ENCODE data around the gene CDH26. TPM values are rescaled to one million over a fixed set of nuclear protein-coding genes. Genes with fewer than 3 reads are reported as not detected.

The CDH26 gene
- total and polyA plus RNA-seq, 2 donors (not counting 3 experiments of a cell fraction or from before 2014, with no cell fraction given), result 0.01 TPM; not detected in 1

DNA sequence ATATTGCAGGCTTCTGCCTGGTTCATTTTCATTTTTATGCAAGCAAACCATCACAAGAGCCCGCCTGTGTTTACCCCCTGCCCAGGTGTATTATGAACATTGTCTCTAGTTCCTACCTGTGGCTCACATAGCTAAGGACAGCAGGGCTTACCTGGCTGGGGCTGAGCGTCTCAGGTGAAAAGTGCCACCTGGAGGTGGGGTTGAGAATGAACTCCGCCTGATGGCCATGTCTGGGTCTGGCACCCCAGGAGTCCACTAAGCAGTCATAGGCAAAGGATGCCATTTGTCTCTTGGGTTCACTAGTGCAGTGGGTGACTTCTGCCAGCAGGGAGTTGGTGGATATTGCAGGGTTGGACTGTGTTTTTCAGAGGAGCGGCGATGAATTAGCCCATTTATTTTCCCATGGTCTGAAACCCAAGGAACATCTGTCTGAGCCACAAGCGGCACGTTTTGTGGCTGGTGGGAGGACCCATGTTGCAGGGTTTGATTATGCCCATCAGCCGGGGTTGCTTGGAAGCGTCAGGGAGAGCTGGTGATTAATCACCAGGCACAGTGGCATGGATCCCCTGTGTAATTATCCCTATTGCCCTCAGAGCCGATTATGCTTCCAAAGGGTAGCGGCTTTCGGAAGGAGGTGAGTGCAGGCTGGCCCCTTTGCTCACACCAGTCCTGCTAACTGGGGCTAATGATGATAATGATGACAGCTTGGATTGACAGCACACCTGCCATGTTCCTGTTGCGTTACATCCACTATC is 92.1 kb downstream of the CDH26 start:
- POLR2A ChIA-PET, result no interaction called here
- no peak for FAIRE-seq
- dilution Hi-C loops (cut with MboI; ENCODE audit: extremely low pct_ligation_motif_present, low sequenced_read_pairs), result no loop called here

More for the DNA sequence above, 92.1 kb downstream of the CDH26 start:
- no TSS peak for BruUV-seq (replicated peaks)
- Histone ChIP-seq H3K27ac (ENCODE audit: insufficient read depth, low read depth, low read length) (no peak overlapping the region), H3K4me2 (ENCODE audit: insufficient read depth, low read length) (no peak overlapping the region), H3K4me1 (ENCODE audit: control insufficient read depth, extremely low read depth, insufficient read depth, low read length) (no peaks in the 10 kb centered on the region), H3K36me3 (ENCODE audit: control insufficient read depth in 2 of 2, extremely low read depth in 1 of 2, insufficient read depth in 2 of 2, low read length in 2 of 2) (no peaks in the 10 kb centered on the region), H2AFZ (ENCODE audit: low read depth, low read length) (no peak overlapping the region), H3K27me3 (ENCODE audit: control insufficient read depth in 2 of 2, insufficient read depth in 2 of 2, low read length in 2 of 2) (no peaks in the 10 kb centered on the region), H4K20me1 (replicated peaks; ENCODE audit: control insufficient read depth, extremely low read depth, insufficient read depth, low read length) (no peaks in the 10 kb centered on the region), H3K4me3 (replicated peaks in 1 of 3; ENCODE audit: insufficient read depth in 1 of 3, low read depth in 1 of 3, low read length in 3 of 3) (no peak overlapping the region), H3K79me2 (ENCODE audit: control insufficient read depth, insufficient read depth, low read length) (no peaks in the 10 kb centered on the region), H3K9ac (replicated peaks; ENCODE audit: extremely low read depth, insufficient read depth, low read length) (no peak overlapping the region), H3K9me3 (replicated peaks; ENCODE audit: control insufficient read depth, insufficient read depth, low read length) (no peaks in the 10 kb centered on the region), H3K9me1 (replicated peaks; ENCODE audit: control insufficient read depth, extremely low read depth, insufficient read depth, low read length) (no peaks in the 10 kb centered on the region)
- CTCF ChIA-PET, result no interaction called here
- TF ChIP-seq EZH2 (IDR thresholded peaks at IDR 0.05; ENCODE audit: borderline replicate concordance, low read depth, low read length, severe bottlenecking) (no peak), FOS (IDR thresholded peaks at IDR 0.05; ENCODE audit: borderline replicate concordance, insufficient read depth, low read length) (no peak), POLR2AphosphoS5 (IDR thresholded peaks at IDR 0.05; ENCODE audit: insufficient read depth, low read depth, low read length) (no peak), GATA2 (IDR thresholded peaks at IDR 0.05; ENCODE audit: insufficient read depth, insufficient read length, low read depth, low read length) (no peak), JUN (IDR thresholded peaks at IDR 0.05; ENCODE audit: borderline replicate concordance, insufficient read depth, insufficient read length, low read depth) (no peak), MAX (IDR thresholded peaks at IDR 0.05; ENCODE audit: insufficient read depth, insufficient read length) (no peak), POLR2A (IDR thresholded peaks at IDR 0.05; ENCODE audit: low read depth, low read length) (no peak), MYC (IDR thresholded peaks at IDR 0.05; ENCODE audit: low read depth, low read length) (no peak)
- TF ChIP-seq, protein P1, sequence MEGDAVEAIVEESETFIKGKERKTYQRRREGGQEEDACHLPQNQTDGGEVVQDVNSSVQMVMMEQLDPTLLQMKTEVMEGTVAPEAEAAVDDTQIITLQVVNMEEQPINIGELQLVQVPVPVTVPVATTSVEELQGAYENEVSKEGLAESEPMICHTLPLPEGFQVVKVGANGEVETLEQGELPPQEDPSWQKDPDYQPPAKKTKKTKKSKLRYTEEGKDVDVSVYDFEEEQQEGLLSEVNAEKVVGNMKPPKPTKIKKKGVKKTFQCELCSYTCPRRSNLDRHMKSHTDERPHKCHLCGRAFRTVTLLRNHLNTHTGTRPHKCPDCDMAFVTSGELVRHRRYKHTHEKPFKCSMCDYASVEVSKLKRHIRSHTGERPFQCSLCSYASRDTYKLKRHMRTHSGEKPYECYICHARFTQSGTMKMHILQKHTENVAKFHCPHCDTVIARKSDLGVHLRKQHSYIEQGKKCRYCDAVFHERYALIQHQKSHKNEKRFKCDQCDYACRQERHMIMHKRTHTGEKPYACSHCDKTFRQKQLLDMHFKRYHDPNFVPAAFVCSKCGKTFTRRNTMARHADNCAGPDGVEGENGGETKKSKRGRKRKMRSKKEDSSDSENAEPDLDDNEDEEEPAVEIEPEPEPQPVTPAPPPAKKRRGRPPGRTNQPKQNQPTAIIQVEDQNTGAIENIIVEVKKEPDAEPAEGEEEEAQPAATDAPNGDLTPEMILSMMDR (IDR thresholded peaks at IDR 0.05; ENCODE audit: extremely low read depth in 1 of 2, insufficient read depth in 1 of 2, low read depth in 1 of 2, low read length in 2 of 2), result no peak
- DNase-seq (ENCODE audit: low read depth, low spot score), result no peak
- intact Hi-C loops (cut with micrococcal nuclease), result no loop called here

Measured in endothelial cell of umbilical vein (primary cell).